ENCODE data around the gene CACNA1G. TPM values are rescaled to one million over a fixed set of nuclear protein-coding genes. Genes with fewer than 3 reads are reported as not detected.
A peak's percentile ranks its signal among the peaks of the same experiment; 100 is the strongest.

CACNA1G gene
- total RNA-seq, 1 donor from 2014 or later = not detected

GRCh38 chr17:50533720-50534148 is 26.8 kb upstream of the CACNA1G start:
- Histone ChIP-seq H3K4me1 (peaks cover 17% of the 10 kb centered on the region), H3K9me3 (no peaks in the 10 kb centered on the region), H3K4me3 (no peak overlapping the region), H3K27ac (no peak overlapping the region), H3K36me3 (no peaks in the 10 kb centered on the region), H3K27me3 (peaks cover 25% of the 10 kb centered on the region)
- peak; percentile 2 for ATAC-seq
- no peak for TF ChIP-seq CTCF (IDR thresholded peaks at IDR 0.05)
- no peak for DNase-seq
- intact Hi-C loops (cut with DNase I) = no loop called here

GRCh38 chr17:50534222-50534978 is 26.1 kb upstream of the CACNA1G start:
- Histone ChIP-seq H3K27me3 (peaks cover 25% of the 10 kb centered on the region), H3K9me3 (no peaks in the 10 kb centered on the region), H3K36me3 (no peaks in the 10 kb centered on the region), H3K4me1 (peaks cover 17% of the 10 kb centered on the region), H3K4me3 (no peak overlapping the region), H3K27ac (no peak overlapping the region)
- intact Hi-C loops (cut with DNase I) = no loop called here
- ATAC-seq = peak; percentile 71
- peak; percentile 31 for TF ChIP-seq CTCF (IDR thresholded peaks at IDR 0.05)
- DNase-seq = no peak

DNA sequence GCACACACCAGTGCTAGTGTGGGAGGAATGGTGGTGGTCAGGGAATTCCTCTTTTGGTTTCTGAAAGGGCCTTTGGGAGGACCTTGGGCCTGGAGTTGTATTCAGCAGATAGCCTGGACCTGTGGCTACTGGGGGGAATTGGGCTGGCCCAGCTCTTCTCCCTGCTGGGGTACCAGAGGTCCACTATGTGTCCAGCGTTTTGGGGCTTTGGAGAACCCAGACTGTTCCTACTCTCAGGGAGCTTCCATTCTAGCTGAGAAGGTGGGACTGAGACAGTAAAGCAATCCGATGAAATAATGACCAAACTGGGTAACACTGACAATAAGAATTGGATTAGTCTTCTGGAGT is 25.6 kb upstream of the CACNA1G start:
- no peaks in the 10 kb centered on the region for H3K36me3 ChIP-seq
- H3K27ac ChIP-seq = no peak overlapping the region
- no peak overlapping the region for H3K4me3 ChIP-seq
- intact Hi-C loops (cut with DNase I) = no loop called here
- H3K9me3 ChIP-seq = no peaks in the 10 kb centered on the region
- no peak for DNase-seq
- peaks cover 21% of the 10 kb centered on the region for H3K27me3 ChIP-seq
- TF ChIP-seq CTCF (IDR thresholded peaks at IDR 0.05) = no peak
- no peak for ATAC-seq
- peaks cover 17% of the 10 kb centered on the region for H3K4me1 ChIP-seq

- no peak for DNase-seq
- ATAC-seq = no peak
- intact Hi-C loops (cut with DNase I) = no loop called here
- peaks cover 21% of the 10 kb centered on the region for H3K27me3 ChIP-seq
- H3K4me3 ChIP-seq = no peak overlapping the region
- no peak overlapping the region for H3K27ac ChIP-seq
- no peak for TF ChIP-seq CTCF (IDR thresholded peaks at IDR 0.05)
- H3K9me3 ChIP-seq = no peaks in the 10 kb centered on the region
- H3K36me3 ChIP-seq = no peaks in the 10 kb centered on the region
- H3K4me1 ChIP-seq = peaks cover 17% of the 10 kb centered on the region
These were observed 25.1 kb upstream of the CACNA1G start for GRCh38 chr17:50535407-50535806.

- DNase-seq = no peak
- peaks cover 15% of the 10 kb centered on the region for H3K27me3 ChIP-seq
These were observed 23.6 kb upstream of the CACNA1G start for GRCh38 chr17:50536683-50537646.

More at GRCh38 chr17:50536683-50537646, 23.6 kb upstream of the CACNA1G start:
- TF ChIP-seq CTCF (IDR thresholded peaks at IDR 0.05) = no peak
- H3K27ac ChIP-seq = no peak overlapping the region
- H3K36me3 ChIP-seq = no peaks in the 10 kb centered on the region
- peaks cover 25% of the 10 kb centered on the region for H3K4me1 ChIP-seq
- H3K4me3 ChIP-seq = no peak overlapping the region
- intact Hi-C loops (cut with DNase I) = no loop called here
- H3K9me3 ChIP-seq = no peaks in the 10 kb centered on the region
- ATAC-seq = no peak

All from upper lobe of right lung (tissue), 1 donor.